SU-DHL-6 (cell line): ENCODE data around the gene CYSRT1.

Experiments
- H2AFZ ChIP-seq: fragments of 200-600 bp; sonication (generic); 2 replicates; pipeline ENCODE4 v1.6.1; 2014; ENCODE audit warnings: low read depth, mild to moderate bottlenecking, moderate library complexity, mixed read lengths, antibody characterized with exemption, low read length; ENCODE audit not compliant: severe bottlenecking
- H3F3A ChIP-seq: fragments of 200-600 bp; shearing (Covaris generic); 2 replicates; pipeline ENCODE4 v1.6.0; 2016; ENCODE audit warnings: antibody characterized with exemption, mild to moderate bottlenecking; ENCODE audit not compliant: insufficient read depth
- H3K27ac ChIP-seq: fragments of 200-600 bp; sonication (generic); 2 replicates; pipeline ENCODE4 v1.5.1; 2016; ENCODE audit warnings: low read depth, mild to moderate bottlenecking, low read length, moderate library complexity, mixed read lengths
- H3K27me3 ChIP-seq: fragments of 200-600 bp; sonication (generic), shearing (Covaris generic); 2 replicates; pipeline ENCODE4 v1.6.0; 2014; ENCODE audit warnings: mild to moderate bottlenecking, low read length
- H3K36me3 ChIP-seq: fragments of 200-600 bp; sonication (generic); 2 replicates; pipeline ENCODE4 v1.6.1; 2014; ENCODE audit warnings: mild to moderate bottlenecking, low read length, mixed read lengths
- H3K4me2 ChIP-seq: fragments of 300-600, 200-600 bp; shearing (Covaris generic), sonication (generic); 2 replicates; pipeline ENCODE4 v1.6.0; 2014; ENCODE audit warnings: low read length, low read depth, mild to moderate bottlenecking; ENCODE audit not compliant: poor library complexity, severe bottlenecking
- H3K4me3 ChIP-seq: fragments of 200-600 bp; sonication (generic); 2 replicates; pipeline ENCODE4 v1.5.1; 2014; ENCODE audit warnings: antibody characterized with exemption, low read length, mild to moderate bottlenecking, mixed read lengths; ENCODE audit not compliant: insufficient read depth, poor library complexity, severe bottlenecking
- H3K79me2 ChIP-seq: fragments of 200-600 bp; sonication (generic); 2 replicates; pipeline ENCODE4 v1.6.1; 2014; ENCODE audit warnings: mild to moderate bottlenecking, low read length, moderate library complexity; ENCODE audit not compliant: insufficient read depth
- H3K9ac ChIP-seq: fragments of 200-600 bp; sonication (generic); 2 replicates; pipeline ENCODE4 v1.7.0; 2014; ENCODE audit warnings: mild to moderate bottlenecking, low read length
- H3K9me2 ChIP-seq: fragments of 200-600 bp; sonication (generic); replicated peaks from 2 replicates; pipeline ENCODE4 v1.6.1; 2014; ENCODE audit warnings: low read length; ENCODE audit not compliant: insufficient read depth
- H3K9me3 ChIP-seq: fragments of 200-600 bp; sonication (generic); 2 replicates; pipeline ENCODE4 v1.6.1; 2014; ENCODE audit warnings: low read length, mixed read lengths; ENCODE audit not compliant: insufficient read depth
- H4K20me1 ChIP-seq: fragments of 200-600 bp; sonication (generic); 2 replicates; pipeline ENCODE4 v1.6.1; 2014; ENCODE audit warnings: low read depth, mild to moderate bottlenecking, antibody characterized with exemption, low read length, moderate library complexity, mixed read lengths
- CTCF ChIP-seq: fragments of 200-600 bp; sonication (generic); IDR thresholded peaks from one replicate; pipeline ENCODE4 v1.5.1; 2017; ENCODE audit warnings: antibody characterized with exemption, mild to moderate bottlenecking, low read length, moderate library complexity; ENCODE audit not compliant: insufficient read depth, poor library complexity, severe bottlenecking
- EZH2phosphoT487 ChIP-seq: fragments of 200-600 bp; sonication (generic), shearing (Covaris generic); conservative IDR thresholded peaks from 2 replicates; pipeline ENCODE4 v1.6.1; 2018; ENCODE audit warnings: mild to moderate bottlenecking, antibody characterized with exemption, low read length, moderate library complexity, mixed read lengths

Gene CYSRT1

GRCh38 chr9:137240318-137240840 is 15.4 kb downstream of the CYSRT1 start:
- TF ChIP-seq EZH2phosphoT487, result no peak
- TF ChIP-seq CTCF, result no peak
- Histone ChIP-seq H3K4me3 (peak overlapping the region; percentile 85), H3K4me2 (peak overlapping the region; percentile 83), H3K9ac (peak overlapping the region; percentile 95), H3K27me3 (no peaks in the 10 kb centered on the region), H3K79me2 (peaks cover 15% of the 10 kb centered on the region), H3K36me3 (peaks cover 8% of the 10 kb centered on the region; the same call in 1 of the 2 replicates), H3K9me2 (no peaks in the 10 kb centered on the region), H3F3A (peaks cover 7% of the 10 kb centered on the region; the same call in 1 of the 2 replicates), H2AFZ (peak overlapping the region; percentile 86), H4K20me1 (peaks cover 9% of the 10 kb centered on the region; the same call in 1 of the 2 replicates), H3K9me3 (no peaks in the 10 kb centered on the region), H3K27ac (peak overlapping the region; percentile 91)

DNA sequence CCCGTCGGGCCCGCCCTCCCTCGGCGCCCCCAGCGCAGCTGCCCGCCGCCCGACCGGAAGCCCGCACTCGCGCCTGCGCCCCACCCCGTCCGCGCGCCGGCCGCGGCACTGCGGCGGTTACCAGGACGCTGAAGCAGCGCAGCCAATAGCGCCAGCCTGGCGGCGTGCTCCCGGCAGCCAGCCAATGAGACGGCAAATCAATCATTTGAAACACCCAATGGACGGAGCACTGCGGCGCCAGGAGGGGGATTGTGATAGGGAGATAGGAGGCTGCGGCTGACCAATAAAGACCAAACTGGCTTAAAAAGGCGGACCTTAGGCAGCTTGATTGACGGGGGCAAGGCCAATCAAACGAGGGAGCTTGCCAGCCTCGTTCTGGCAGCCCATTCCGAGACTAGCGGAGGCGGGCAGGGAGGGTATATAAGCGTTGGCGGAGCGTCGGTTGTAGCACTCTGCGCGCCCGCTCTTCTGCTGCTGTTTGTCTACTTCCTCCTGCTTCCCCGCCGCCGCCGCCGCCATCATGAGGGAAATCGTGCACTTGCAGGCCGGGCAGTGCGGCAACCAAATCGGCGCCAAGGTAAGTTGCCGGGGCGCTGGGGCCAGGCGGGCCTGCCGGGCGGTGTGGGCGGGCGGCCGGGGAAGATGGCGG is 16.0 kb downstream of the CYSRT1 start, which contains the start of gene TUBB4B:
TUBB4B (plus strand) TSS at position 447 of the 649 bp plus-strand sequence; CDS start at position 521, 74 bp downstream.
- peaks cover 15% of the 10 kb centered on the region for H3K79me2 ChIP-seq
- peak within 1 kb of the TSS; percentile 86 for H2AFZ ChIP-seq
- peak within 1 kb of the TSS; percentile 83 for H3K4me2 ChIP-seq
- H3F3A ChIP-seq, result peaks cover 7% of the 10 kb centered on the region; the same call in 1 of the 2 replicates
- no peaks in the 10 kb centered on the region for H3K27me3 ChIP-seq
- H3K9me2 ChIP-seq, result no peaks in the 10 kb centered on the region
- H4K20me1 ChIP-seq, result peaks cover 9% of the 10 kb centered on the region; the same call in 1 of the 2 replicates
- H3K27ac ChIP-seq, result peak within 1 kb of the TSS; percentile 91
- peaks cover 8% of the 10 kb centered on the region; the same call in 1 of the 2 replicates for H3K36me3 ChIP-seq
- TF ChIP-seq EZH2phosphoT487 (no peak), CTCF (no peak)
- peak within 1 kb of the TSS; percentile 97 for H3K9ac ChIP-seq
- H3K4me3 ChIP-seq, result peak within 1 kb of the TSS; percentile 93
- H3K9me3 ChIP-seq, result no peaks in the 10 kb centered on the region

DNA sequence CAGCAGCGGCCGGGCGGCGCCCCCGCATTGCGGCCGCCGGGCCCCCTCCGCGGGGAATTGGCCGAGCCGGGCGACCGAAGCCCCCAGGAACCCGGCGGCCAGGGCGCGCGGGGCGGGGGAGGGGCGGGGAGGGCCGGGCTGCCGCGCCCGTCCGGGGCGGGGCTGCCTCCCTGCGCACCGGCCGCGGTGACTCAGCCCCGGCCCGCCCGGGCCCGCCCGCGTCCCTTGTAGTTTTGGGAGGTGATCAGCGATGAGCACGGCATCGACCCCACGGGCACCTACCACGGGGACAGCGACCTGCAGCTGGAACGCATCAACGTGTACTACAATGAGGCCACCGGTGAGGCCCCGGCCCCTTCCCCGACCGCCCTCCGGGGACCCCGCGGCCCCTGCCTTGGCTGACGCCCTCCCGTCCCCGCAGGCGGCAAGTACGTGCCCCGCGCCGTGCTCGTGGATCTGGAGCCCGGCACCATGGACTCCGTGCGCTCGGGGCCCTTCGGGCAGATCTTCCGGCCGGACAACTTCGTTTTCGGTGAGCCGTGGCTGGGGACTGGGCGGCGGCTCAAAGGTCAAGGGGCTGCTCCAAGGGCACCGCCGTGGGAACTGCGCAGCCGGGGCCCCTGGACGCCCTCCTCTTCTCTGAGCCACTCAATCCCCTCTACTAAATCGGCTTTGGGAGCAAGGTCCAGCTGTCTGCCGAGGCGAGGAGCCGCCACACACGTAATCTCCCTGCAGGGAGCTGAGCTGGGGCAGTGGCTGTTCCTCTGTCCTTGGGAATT is 16.7 kb downstream of the CYSRT1 start:
- Histone ChIP-seq H3K9ac (peak overlapping the region; percentile 97), H4K20me1 (peaks cover 9% of the 10 kb centered on the region; the same call in 1 of the 2 replicates), H3K9me2 (no peaks in the 10 kb centered on the region), H2AFZ (no peak overlapping the region), H3K36me3 (peaks cover 8% of the 10 kb centered on the region; the same call in 1 of the 2 replicates), H3K4me2 (peak overlapping the region; percentile 64), H3K27me3 (no peaks in the 10 kb centered on the region), H3K79me2 (peaks cover 15% of the 10 kb centered on the region), H3F3A (peaks cover 7% of the 10 kb centered on the region; the same call in 1 of the 2 replicates), H3K9me3 (no peaks in the 10 kb centered on the region), H3K27ac (peak overlapping the region; percentile 68), H3K4me3 (peak overlapping the region; percentile 93)
- no peak for TF ChIP-seq CTCF
- TF ChIP-seq EZH2phosphoT487, result no peak
